ENCODE results near the gene RNF40.

GRCh38 chr16:30736995-30737793 lies 24.9 kb upstream of the RNF40 start:
- TF ChIP-seq, protein P1, sequence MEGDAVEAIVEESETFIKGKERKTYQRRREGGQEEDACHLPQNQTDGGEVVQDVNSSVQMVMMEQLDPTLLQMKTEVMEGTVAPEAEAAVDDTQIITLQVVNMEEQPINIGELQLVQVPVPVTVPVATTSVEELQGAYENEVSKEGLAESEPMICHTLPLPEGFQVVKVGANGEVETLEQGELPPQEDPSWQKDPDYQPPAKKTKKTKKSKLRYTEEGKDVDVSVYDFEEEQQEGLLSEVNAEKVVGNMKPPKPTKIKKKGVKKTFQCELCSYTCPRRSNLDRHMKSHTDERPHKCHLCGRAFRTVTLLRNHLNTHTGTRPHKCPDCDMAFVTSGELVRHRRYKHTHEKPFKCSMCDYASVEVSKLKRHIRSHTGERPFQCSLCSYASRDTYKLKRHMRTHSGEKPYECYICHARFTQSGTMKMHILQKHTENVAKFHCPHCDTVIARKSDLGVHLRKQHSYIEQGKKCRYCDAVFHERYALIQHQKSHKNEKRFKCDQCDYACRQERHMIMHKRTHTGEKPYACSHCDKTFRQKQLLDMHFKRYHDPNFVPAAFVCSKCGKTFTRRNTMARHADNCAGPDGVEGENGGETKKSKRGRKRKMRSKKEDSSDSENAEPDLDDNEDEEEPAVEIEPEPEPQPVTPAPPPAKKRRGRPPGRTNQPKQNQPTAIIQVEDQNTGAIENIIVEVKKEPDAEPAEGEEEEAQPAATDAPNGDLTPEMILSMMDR (IDR thresholded peaks at IDR 0.05; ENCODE audit: insufficient read depth, low read depth, low read length): no peak
- no peak for TF ChIP-seq EZH2 (IDR thresholded peaks at IDR 0.05; ENCODE audit: insufficient read depth, low read length)
